Measurements from ENCODE around the gene CTSC. TPM values are rescaled to one million over a fixed set of nuclear protein-coding genes. Genes with fewer than 3 reads are reported as not detected.

CTSC gene
- total RNA-seq, 1 donor from 2014 or later: 149 TPM

DNA sequence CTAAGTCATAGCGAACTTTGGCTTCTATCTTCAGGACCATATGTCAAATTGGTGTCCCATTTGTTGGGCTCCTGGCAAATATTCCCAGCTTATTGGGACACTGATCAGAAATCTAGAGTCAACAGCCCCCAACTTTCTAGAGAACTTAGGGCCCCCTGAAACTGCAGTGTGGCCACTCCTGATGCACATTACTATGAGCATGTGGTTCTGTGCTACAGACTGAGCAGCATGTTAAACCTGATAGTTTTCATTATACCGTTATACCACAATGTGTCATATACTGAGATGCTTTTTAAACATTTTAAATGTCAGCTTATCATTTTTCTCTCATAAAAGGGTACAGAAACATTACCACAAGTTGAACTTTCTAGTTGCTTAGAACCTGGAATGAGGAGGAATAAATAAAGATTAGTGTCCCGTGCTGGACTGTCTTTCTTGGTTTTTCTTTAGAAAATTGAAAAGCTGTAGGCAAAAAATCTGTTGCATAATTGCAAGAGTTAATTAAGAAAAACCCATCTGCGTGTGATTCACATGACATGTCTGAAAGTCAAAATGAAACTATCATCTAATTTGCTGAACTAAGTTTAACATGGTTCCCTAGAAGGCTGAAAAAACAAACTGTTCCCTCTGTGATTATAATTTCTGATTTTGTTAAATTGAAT lies 16.4 kb upstream of the CTSC start:
- TF ChIP-seq, protein P1, sequence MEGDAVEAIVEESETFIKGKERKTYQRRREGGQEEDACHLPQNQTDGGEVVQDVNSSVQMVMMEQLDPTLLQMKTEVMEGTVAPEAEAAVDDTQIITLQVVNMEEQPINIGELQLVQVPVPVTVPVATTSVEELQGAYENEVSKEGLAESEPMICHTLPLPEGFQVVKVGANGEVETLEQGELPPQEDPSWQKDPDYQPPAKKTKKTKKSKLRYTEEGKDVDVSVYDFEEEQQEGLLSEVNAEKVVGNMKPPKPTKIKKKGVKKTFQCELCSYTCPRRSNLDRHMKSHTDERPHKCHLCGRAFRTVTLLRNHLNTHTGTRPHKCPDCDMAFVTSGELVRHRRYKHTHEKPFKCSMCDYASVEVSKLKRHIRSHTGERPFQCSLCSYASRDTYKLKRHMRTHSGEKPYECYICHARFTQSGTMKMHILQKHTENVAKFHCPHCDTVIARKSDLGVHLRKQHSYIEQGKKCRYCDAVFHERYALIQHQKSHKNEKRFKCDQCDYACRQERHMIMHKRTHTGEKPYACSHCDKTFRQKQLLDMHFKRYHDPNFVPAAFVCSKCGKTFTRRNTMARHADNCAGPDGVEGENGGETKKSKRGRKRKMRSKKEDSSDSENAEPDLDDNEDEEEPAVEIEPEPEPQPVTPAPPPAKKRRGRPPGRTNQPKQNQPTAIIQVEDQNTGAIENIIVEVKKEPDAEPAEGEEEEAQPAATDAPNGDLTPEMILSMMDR (conservative IDR thresholded peaks at IDR 0.05; ENCODE audit: low read depth, low read length): no peak
- no peak overlapping the region for H3K4me3 ChIP-seq (ENCODE audit: low read depth, low read length)
- no peak for DNase-seq (ENCODE audit: low read depth)

DNA sequence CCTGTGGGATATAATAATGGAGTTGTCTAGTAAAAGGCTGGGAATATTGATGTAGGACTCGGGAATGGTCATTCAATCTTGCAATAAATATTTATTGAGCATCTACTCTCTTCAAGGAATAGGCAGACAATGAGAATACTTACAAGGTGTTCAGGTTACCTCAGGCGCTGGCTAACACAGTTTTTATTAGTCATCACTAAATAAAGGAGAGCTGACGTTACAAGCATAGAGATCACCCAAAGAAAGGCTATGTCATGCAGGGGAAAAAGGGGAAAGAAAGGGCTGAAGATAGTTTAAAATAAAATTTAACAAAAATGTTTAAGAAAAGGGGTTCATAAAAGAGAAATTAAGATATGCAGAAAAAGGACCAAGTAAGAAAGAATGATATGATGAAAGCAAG lies 15.8 kb upstream of the CTSC start:
- TF ChIP-seq, protein P1 (conservative IDR thresholded peaks at IDR 0.05; ENCODE audit: low read depth, low read length): no peak
- H3K4me3 ChIP-seq (ENCODE audit: low read depth, low read length): no peak overlapping the region
- no peak for DNase-seq (ENCODE audit: low read depth)

DNA sequence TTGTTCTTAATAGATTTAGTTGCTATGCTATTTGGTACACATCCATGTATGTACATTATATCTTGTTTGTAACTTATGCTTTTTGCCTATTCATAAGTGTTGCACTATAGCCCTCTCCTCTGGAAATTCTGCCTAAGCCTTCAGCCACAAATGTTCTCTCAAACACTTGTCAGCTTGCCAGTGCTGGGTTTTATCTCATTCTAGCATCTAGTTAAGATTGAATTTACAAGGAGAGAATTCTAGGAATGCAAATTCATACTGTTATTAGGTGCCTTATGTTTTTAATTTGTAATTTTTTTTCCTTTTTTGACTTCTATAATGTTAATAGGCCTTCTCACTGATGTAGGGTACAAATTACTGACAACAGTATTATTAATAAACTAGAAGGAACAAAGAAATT lies 14.6 kb upstream of the CTSC start:
- DNase-seq (ENCODE audit: low read depth): no peak
- H3K4me3 ChIP-seq (ENCODE audit: low read depth, low read length): no peak overlapping the region
- TF ChIP-seq, protein P1 (conservative IDR thresholded peaks at IDR 0.05; ENCODE audit: low read depth, low read length): no peak

DNA sequence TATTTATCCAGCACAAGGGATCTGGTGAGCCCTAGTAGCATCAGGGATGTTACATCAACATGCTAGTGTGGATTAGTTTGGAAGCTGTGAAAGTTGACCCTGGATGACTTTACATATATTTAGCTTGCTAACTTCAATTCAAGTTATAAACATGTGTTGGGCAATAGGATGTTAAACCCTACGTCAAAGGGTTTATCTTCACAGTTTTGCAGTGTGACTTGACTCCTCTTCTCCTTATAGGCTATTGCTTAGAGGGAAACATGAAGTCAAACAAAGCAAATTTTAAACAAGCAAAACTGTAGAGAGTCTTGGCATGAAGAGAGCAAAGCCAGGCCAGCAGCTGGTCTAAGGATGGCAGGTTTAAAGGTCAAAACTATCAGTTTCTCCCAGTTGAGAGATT lies 11.3 kb upstream of the CTSC start:
- TF ChIP-seq, protein P1 (conservative IDR thresholded peaks at IDR 0.05; ENCODE audit: low read depth, low read length): no peak
- no peak overlapping the region for H3K4me3 ChIP-seq (ENCODE audit: low read depth, low read length)
- DNase-seq (ENCODE audit: low read depth): no peak

DNA sequence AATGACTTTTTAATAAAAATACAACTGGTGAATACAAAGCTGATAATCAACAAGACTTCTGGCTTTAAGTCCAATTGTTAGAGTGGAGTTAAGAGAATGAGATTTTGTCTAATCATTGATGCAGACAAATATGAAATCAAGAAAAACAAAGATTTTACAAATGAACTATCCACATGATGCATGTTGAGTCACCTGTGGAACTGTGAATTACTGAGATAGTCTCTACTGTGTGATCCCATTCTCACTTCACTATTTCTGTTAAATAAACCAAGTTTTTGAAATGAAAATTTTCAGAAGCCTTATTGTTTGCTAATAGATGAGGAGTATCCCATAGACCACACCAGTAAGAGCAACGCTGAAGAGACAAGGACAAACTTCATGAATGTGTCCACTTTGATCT lies 8.4 kb upstream of the CTSC start:
- TF ChIP-seq, protein P1 (conservative IDR thresholded peaks at IDR 0.05; ENCODE audit: low read depth, low read length): no peak
- DNase-seq (ENCODE audit: low read depth): no peak
- H3K4me3 ChIP-seq (ENCODE audit: low read depth, low read length): no peak overlapping the region

DNA sequence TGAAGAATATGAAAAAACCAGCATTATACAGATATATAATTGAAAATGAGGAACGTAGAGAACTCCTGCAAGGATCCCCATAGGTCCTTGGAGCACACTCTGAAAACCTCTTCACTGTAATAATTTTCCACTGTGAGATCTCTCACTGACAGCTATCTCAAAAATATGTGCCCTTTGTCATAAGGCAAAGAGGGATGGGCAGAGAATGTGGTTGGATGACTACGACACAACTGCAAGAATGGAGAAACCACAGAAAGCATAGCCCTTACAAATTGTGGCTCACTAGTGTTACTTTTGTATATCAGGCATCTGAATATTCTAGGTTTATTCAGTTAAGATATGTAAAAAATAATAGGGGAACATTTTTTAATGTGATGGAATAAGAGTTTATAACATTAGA lies 7.9 kb upstream of the CTSC start:
- DNase-seq (ENCODE audit: low read depth): no peak
- TF ChIP-seq, protein P1 (conservative IDR thresholded peaks at IDR 0.05; ENCODE audit: low read depth, low read length): no peak
- no peak overlapping the region for H3K4me3 ChIP-seq (ENCODE audit: low read depth, low read length)

DNA sequence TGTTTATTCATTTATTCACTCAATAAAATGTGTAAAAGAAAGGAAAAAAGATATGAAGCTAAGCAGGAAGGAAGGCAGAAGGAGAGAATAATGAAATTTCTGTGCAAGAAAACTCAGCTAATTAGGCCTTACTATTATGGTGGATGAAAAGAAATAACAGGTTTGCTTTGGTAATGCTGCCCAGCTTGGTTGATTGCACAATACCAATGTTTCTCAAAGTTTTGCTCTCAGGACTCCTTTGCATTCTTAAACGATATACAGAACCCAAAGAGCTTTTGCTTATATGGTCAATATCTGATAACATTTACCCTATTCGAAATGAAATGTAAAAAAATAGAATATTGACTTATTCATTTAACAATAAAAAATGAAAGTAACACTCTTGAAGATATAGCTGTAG lies 7.3 kb upstream of the CTSC start:
- TF ChIP-seq, protein P1 (conservative IDR thresholded peaks at IDR 0.05; ENCODE audit: low read depth, low read length): no peak
- no peak overlapping the region for H3K4me3 ChIP-seq (ENCODE audit: low read depth, low read length)
- no peak for DNase-seq (ENCODE audit: low read depth)

Measured in epithelial cell of proximal tubule (primary cell).